HG03521 (cell line): Measurements from ENCODE around the gene NBPF20.
"Not testable (repeated sequence)": the region's sequence is repeated elsewhere in the genome, so short reads cannot be mapped to it uniquely, and the experiment has no call there.

Experiments
- ATAC-seq: cut with Tn5 transposase; IDR thresholded peaks from one replicate; pipeline ENCODE4 v1.9.1; 2021; ENCODE audit warnings: mild to moderate bottlenecking, moderate library complexity; ENCODE audit not compliant: unreplicated experiment

NBPF20 gene, protein sequence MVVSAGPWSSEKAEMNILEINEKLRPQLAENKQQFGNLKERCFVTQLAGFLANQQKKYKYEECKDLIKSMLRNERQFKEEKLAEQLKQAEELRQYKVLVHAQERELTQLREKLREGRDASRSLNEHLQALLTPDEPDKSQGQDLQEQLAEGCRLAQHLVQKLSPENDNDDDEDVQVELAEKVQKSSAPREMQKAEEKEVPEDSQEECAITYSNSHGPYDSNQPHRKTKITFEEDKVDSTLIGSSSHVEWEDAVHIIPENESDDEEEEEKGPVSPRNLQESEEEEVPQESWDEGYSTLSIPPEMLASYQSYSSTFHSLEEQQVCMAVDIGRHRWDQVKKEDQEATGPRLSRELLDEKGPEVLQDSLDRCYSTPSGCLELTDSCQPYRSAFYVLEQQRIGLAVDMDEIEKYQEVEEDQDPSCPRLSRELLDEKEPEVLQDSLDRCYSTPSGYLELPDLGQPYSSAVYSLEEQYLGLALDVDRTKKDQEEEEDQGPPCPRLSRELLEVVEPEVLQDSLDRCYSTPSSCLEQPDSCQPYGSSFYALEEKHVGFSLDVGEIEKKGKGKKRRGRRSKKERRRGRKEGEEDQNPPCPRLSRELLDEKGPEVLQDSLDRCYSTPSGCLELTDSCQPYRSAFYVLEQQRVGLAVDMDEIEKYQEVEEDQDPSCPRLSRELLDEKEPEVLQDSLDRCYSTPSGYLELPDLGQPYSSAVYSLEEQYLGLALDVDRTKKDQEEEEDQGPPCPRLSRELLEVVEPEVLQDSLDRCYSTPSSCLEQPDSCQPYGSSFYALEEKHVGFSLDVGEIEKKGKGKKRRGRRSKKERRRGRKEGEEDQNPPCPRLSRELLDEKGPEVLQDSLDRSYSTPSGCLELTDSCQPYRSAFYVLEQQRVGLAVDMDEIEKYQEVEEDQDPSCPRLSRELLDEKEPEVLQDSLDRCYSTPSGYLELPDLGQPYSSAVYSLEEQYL (N-terminal part only)

GRCh38 chr1:145425436-145426029 lies at the start of gene NBPF20:
NBPF20 (minus strand) TSS chr1:145425603; CDS start chr1:145405272, 20,331 bp downstream.
- ATAC-seq = peak; percentile 80

- ATAC-seq = not testable (repeated sequence)
These were observed 49.5 kb upstream of the NBPF20 start for GRCh38 chr1:145474837-145475368.

- not testable (repeated sequence) for ATAC-seq
These were observed 47.3 kb upstream of the NBPF20 start for GRCh38 chr1:145472731-145473130.

GRCh38 chr1:145471365-145471764 lies 46.0 kb upstream of the NBPF20 start:
- not testable (repeated sequence) for ATAC-seq

- ATAC-seq = peak; percentile 76
These were observed 40.2 kb upstream of the NBPF20 start for GRCh38 chr1:145465405-145466144.

DNA sequence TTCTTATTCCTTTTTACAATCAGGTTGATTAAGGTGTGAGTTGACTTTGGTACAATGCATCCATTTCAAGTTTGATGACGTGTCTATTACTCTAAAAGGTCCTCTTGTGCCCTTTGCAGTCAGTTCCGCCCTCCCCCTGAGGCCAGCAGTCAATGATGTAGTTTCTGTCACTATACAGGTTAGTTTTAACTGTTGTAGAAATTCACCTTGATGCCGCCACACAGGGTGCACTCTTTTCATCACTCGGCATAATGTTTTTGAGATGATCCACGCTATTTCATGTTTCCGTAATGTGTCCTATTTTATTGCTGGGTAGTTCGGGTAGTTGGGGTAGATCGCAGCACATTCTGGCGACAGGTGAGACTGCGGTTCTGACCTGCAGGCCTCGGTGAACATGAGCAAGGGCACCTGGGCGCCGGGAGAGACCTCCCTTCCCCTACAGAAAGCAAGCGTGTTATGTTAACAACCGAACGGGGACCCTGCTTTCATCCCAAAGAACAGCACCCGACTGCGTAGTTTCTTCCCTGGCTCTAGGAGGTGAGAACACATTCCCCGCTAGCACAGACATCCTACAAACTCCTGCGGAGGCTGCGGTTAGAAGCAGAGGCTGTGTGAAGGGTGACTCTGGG lies 39.4 kb upstream of the NBPF20 start:
- ATAC-seq = not testable (repeated sequence)

GRCh38 chr1:145464017-145464416 lies 38.6 kb upstream of the NBPF20 start:
- ATAC-seq = not testable (repeated sequence)

DNA sequence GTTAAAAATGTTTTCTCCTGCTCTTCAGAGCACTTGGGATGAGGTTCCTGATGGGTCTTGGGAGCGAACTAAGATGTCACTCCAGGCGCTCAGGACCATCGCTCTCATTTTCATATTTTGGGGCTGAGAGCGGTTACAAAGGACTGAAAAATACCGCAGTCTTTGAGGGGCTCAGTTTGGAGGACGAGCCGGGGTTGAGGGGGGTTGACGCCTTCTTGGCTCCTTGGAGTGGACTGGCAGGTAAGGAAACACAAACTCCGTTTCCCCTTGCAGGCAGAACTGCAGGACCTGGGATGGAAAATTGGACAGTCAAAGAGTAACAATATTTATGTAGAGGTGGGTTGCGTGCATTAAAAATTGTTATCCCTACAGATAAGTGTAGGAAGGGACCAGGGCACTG lies 35.3 kb upstream of the NBPF20 start:
- ATAC-seq = not testable (repeated sequence)

GRCh38 chr1:145460048-145460447 lies 34.6 kb upstream of the NBPF20 start:
- ATAC-seq = not testable (repeated sequence)

GRCh38 chr1:145459591-145459990 lies 34.2 kb upstream of the NBPF20 start:
- ATAC-seq = not testable (repeated sequence)

DNA sequence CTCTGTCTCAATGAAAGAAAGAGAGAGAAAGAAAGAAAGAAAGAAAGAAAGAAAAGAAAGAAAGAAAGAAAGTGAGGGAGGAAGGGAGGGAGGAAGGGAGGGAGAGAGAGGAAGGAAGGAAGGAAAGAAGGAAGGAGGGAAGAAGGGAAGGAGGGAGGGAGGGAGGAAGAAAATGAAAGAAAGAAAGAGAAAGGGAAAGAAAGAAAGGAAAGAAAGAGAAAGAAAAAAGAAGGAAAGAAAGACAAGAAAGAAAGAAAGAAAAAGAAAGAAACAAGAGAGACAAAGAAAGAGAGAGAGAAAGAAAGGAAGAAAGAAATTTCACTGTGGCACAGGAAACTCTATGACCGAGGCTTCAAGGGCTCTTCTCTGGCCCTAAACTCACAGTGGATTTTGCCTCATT lies 33.7 kb upstream of the NBPF20 start:
- not testable (repeated sequence) for ATAC-seq

DNA sequence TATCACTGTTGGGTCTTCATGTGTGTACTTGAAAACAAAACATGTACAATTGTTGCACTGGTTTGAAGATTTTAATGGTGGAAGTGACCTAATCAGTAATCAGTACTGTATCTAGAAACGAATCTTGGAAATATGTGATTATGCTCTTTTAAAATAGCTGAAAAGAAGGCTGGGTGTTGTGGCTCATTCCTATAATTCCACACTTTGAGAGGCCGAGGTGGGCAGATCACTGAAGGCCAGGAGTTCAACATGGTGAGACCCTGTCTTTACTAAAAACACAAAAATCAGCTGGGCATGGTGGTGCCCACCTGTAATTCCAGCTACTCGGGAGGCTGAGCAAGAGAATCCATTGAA lies 29.4 kb upstream of the NBPF20 start:
- not testable (repeated sequence) for ATAC-seq

GRCh38 chr1:145453873-145454823 lies 28.7 kb upstream of the NBPF20 start:
- ATAC-seq = not testable (repeated sequence)

DNA sequence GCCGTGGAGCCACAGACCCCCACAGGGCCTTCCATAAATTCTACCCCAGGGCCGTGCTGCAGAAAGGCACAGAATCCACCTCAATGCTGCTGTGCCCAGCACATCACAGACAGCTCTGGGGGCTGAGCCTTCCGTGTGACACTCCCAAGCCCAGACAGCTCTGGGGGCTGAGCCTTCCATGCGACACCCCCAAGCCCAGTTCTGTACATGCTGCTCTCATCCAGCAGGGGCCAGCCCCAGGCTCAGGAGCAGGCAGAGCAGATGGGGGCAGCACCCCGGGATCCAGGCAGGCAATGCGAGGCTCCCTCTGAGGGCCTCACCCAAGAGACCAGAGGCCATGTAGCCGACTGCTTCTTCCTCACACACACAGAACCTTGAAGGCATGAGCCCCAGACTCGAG lies 27.1 kb upstream of the NBPF20 start:
- not testable (repeated sequence) for ATAC-seq

DNA sequence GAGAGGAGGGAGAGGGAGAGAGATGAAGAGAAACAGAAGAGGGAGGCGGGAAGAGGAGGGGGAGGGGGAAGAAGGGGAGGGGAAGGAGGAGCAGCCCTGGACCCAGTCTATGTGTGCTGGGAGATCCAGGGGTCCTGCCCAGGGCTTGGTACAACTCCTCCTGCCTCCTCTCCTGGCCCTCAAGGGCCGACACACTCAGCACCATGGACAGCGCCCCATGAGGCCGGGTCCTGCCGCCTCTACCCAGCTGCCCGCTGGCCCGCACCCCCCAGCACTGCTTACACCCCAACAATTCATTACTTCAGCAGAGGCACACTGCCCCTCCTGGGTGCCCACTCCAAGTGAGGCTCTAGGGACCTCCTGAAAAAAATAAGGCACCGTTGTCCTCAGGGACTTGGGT lies 26.5 kb upstream of the NBPF20 start:
- ATAC-seq = not testable (repeated sequence)

GRCh38 chr1:145445219-145445618 lies 19.8 kb upstream of the NBPF20 start:
- ATAC-seq = not testable (repeated sequence)

DNA sequence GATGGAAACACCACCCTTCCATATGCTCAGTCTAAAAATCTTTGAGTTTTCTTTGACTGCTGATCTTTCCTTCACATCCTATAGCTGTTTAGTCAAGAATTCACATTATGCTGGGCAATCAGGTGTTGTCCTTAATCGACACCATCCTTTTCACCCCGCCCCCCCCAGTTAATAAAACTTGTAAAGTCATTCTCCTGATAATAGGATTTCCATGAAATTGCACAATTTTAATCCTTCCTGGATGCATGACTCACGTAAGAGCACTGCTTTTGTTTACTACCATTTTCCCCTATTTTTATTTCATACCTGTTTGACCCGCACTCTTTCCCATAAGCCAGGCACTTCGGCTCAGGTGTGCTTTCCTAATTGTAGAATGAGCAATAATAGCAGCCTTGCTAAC lies 16.9 kb upstream of the NBPF20 start:
- ATAC-seq = not testable (repeated sequence)
